Stomach (tissue), 9 donors: ENCODE measurements around the gene NUCB2. TPM values are rescaled to one million over a fixed set of nuclear protein-coding genes. Genes with fewer than 3 reads are reported as not detected.

Experiments
- DNase-seq, 2 donors: peaks; one replicate each; pipeline versions ENCODE4 v3.0.0 to v3.0.0-alpha.2; 2013 to 2019
- H3K27ac ChIP-seq, 5 donors: fragments of 200-600 bp in 4 of 5; sonication (generic) in 4 of 5; one replicate each; pipeline ENCODE4 v1.5.1; 2013 to 2019; ENCODE audit warnings: mild to moderate bottlenecking in 1 of 5, moderate library complexity in 1 of 5
- H3K27me3 ChIP-seq, 3 donors: fragments of 200-600 bp; sonication (generic); one replicate each; pipeline ENCODE4 v1.5.1; 2017 to 2019; ENCODE audit warnings: mixed run types in 1 of 3
- H3K36me3 ChIP-seq, 4 donors: fragments of 200-600 bp; sonication (generic); 1 replicate in 3 of 4; 2 replicates in 1 of 4; pipeline ENCODE4 v1.5.1; 2016 to 2019
- H3K4me1 ChIP-seq, 4 donors: fragments of 200-600 bp; sonication (generic); one replicate each; pipeline ENCODE4 v1.5.1; 2016 to 2019
- H3K4me3 ChIP-seq, 4 donors: fragments of 200-600 bp; sonication (generic) in 3 of 4; one replicate each; pipeline ENCODE4 v1.5.1; 2016 to 2019; ENCODE audit warnings: mild to moderate bottlenecking in 1 of 4
- H3K9me3 ChIP-seq, 4 donors: fragments of 200-600 bp; sonication (generic); one replicate each; pipeline ENCODE4 v1.5.1; 2016 to 2019
- EP300 ChIP-seq: sonication (generic); formaldehyde crosslinking; IDR thresholded peaks from one replicate; pipeline ENCODE4 v1.6.1; 2017; ENCODE audit warnings: antibody characterized with exemption
- POLR2A ChIP-seq, 4 donors: fragments of 450-650 bp; IDR thresholded peaks; one replicate each; pipeline ENCODE4 v1.6.1; 2016; ENCODE audit warnings: antibody characterized with exemption in 4 of 4, control low read depth in 2 of 4, mild to moderate bottlenecking in 1 of 4, moderate library complexity in 1 of 4
- POLR2AphosphoS5 ChIP-seq, 3 donors: sonication (generic); formaldehyde crosslinking; IDR thresholded peaks; one replicate each; pipeline ENCODE4 v1.6.1; 2016; ENCODE audit warnings: antibody characterized with exemption in 3 of 3
- WGBS, 5 donors: extraction: QIAGEN DNeasy Blood & Tissue Kit in 3 of 5; methylation state at CpG; one replicate each; pipeline versions ENCODE4 v1.1.5 to v1.1.7; 2013 to 2018; 5-methylcytosine and 5-hydroxymethylcytosine counted together
- intact Hi-C: fragments of 100-400 bp; cut with DNase I; formaldehyde crosslinking; loops from one replicate; pipeline ENCODE4 v1.15.1; 2023; ENCODE audit warnings: low total_unique reads
- polyA plus RNA-seq, 3 donors: library from polyadenylated mRNA; stranded (reverse); fragments of 200-250 nt; gene quantifications; one replicate each; pipeline ENCODE4 v1.2.3, GENCODE V29; 2013
- total RNA-seq, 5 donors: library from RNA; depleted of rRNA; stranded (reverse); fragments of >200 nt; gene quantifications; one replicate each; pipeline versions ENCODE4 v1.1.0 to v1.2.3, GENCODE V29; 2014 to 2016
- TF ChIP-seq, protein P1 (sequence below), 7 experiments: fragments of 450-650 bp in 4 of 7; fragments of 200-600 bp in 3 of 7; sonication (generic) in 3 of 7; IDR thresholded peaks; one replicate each; pipeline ENCODE4 v1.5.1; 2016 to 2019; ENCODE audit warnings: antibody characterized with exemption in 7 of 7, control low read depth in 2 of 7, mild to moderate bottlenecking in 1 of 7
- donor health status: healthy with polysubstance abuse.
- donor health status: Bipolar disorder and iron deficiency.
- donor health status: healthy.

The NUCB2 gene
- total and polyA plus RNA-seq, 8 donors, result 6.4 to 112 (median 51.4) TPM

- WGBS, 5 donors, result 19 to 50% (median 30%) methylated on average over 1 of the region's 1 CpG
- Histone ChIP-seq H3K4me3 (no peak overlapping the region), H3K4me1 (peaks cover 0 to 19% (median 6%) of the 10 kb centered on the region in 4 donors), H3K9me3 (no peaks in the 10 kb centered on the region), H3K27ac (no peak overlapping the region), H3K36me3 (peaks cover 0 to 35% (median 30%) of the 10 kb centered on the region in 4 donors), H3K27me3 (no peaks in the 10 kb centered on the region)
- no peak for DNase-seq
- no peak for TF ChIP-seq EP300
- intact Hi-C loops, result no loop called here
Observed at GRCh38 chr11:17293311-17293710, 16.8 kb downstream of the NUCB2 start.

GRCh38 chr11:17294033-17294432, 17.5 kb downstream of the NUCB2 start:
- no peak overlapping the region for H3K4me3 ChIP-seq
- H3K27me3 ChIP-seq, result no peaks in the 10 kb centered on the region
- peaks cover 0 to 19% (median 6%) of the 10 kb centered on the region in 4 donors for H3K4me1 ChIP-seq
- intact Hi-C loops, result no loop called here
- no peaks in the 10 kb centered on the region for H3K9me3 ChIP-seq
- no peak for TF ChIP-seq POLR2A (IDR thresholded peaks at IDR 0.05)
- TF ChIP-seq POLR2AphosphoS5 (IDR thresholded peaks at IDR 0.05), result no peak
- TF ChIP-seq, protein P1, sequence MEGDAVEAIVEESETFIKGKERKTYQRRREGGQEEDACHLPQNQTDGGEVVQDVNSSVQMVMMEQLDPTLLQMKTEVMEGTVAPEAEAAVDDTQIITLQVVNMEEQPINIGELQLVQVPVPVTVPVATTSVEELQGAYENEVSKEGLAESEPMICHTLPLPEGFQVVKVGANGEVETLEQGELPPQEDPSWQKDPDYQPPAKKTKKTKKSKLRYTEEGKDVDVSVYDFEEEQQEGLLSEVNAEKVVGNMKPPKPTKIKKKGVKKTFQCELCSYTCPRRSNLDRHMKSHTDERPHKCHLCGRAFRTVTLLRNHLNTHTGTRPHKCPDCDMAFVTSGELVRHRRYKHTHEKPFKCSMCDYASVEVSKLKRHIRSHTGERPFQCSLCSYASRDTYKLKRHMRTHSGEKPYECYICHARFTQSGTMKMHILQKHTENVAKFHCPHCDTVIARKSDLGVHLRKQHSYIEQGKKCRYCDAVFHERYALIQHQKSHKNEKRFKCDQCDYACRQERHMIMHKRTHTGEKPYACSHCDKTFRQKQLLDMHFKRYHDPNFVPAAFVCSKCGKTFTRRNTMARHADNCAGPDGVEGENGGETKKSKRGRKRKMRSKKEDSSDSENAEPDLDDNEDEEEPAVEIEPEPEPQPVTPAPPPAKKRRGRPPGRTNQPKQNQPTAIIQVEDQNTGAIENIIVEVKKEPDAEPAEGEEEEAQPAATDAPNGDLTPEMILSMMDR (IDR thresholded peaks at IDR 0.05), result no peak
- DNase-seq, result no peak
- no peak overlapping the region for H3K27ac ChIP-seq
- peaks cover 0 to 41% (median 34%) of the 10 kb centered on the region in 4 donors for H3K36me3 ChIP-seq

- WGBS, 5 donors, result 68 to 81% (median 72%) methylated on average over 6 of the region's 6 CpGs
- Histone ChIP-seq H3K27me3 (no peaks in the 10 kb centered on the region), H3K36me3 (peaks cover 0 to 64% (median 49%) of the 10 kb centered on the region in 4 donors), H3K4me1 (peaks cover 0 to 13% (median 0%) of the 10 kb centered on the region in 4 donors), H3K9me3 (no peaks in the 10 kb centered on the region), H3K27ac (no peak overlapping the region), H3K4me3 (no peak overlapping the region)
- no peak for TF ChIP-seq EP300
- TF ChIP-seq, protein P1 (IDR thresholded peaks at IDR 0.05), result no peak
- no peak for TF ChIP-seq POLR2AphosphoS5 (IDR thresholded peaks at IDR 0.05)
- no peak for TF ChIP-seq POLR2A (IDR thresholded peaks at IDR 0.05)
- intact Hi-C loops, result no loop called here
- no peak for DNase-seq
Observed at GRCh38 chr11:17296852-17297559, 20.5 kb downstream of the NUCB2 start.

GRCh38 chr11:17298302-17298701, 21.8 kb downstream of the NUCB2 start:
- WGBS, 5 donors, result 89 to 94% (median 93%) methylated on average over 5 of the region's 5 CpGs
- Histone ChIP-seq H3K36me3 (peaks cover 5 to 77% (median 62%) of the 10 kb centered on the region in 4 donors), H3K27me3 (no peaks in the 10 kb centered on the region), H3K9me3 (no peaks in the 10 kb centered on the region), H3K4me3 (no peak overlapping the region), H3K27ac (no peak overlapping the region), H3K4me1 (peaks cover 0 to 5% (median 0%) of the 10 kb centered on the region in 4 donors)
- DNase-seq, result no peak
- no peak for TF ChIP-seq EP300
- intact Hi-C loops, result no loop called here

DNA sequence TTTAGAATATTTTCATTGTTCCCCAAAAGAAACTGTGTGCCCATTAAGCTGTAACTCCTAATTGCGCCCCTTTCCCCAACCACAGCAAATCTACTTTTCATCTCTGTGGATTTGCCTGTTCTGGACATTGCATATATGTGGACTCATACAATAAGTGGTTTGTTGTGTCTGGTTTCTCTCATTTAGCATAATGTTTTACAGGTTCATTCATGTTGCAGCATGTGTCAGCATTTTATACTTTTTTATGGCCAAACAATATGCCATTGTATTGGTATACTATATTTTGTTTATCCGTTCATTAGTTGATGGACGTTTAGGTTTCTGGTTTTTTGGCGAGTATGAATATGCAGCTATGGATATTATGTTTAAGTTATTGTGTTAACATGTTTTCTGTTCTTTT, 23.8 kb downstream of the NUCB2 start:
- WGBS, 5 donors, result 85 to 96% (median 90%) methylated on average over 4 of the region's 4 CpGs
- no peak overlapping the region for H3K4me3 ChIP-seq
- no peak for DNase-seq
- intact Hi-C loops, result no loop called here
- H3K4me1 ChIP-seq, result no peaks in the 10 kb centered on the region
- no peak for TF ChIP-seq POLR2A (IDR thresholded peaks at IDR 0.05)
- TF ChIP-seq, protein P1 (IDR thresholded peaks at IDR 0.05), result no peak
- TF ChIP-seq POLR2AphosphoS5 (IDR thresholded peaks at IDR 0.05), result no peak
- no peak for TF ChIP-seq EP300
- peaks cover 5 to 97% (median 82%) of the 10 kb centered on the region in 4 donors for H3K36me3 ChIP-seq
- no peaks in the 10 kb centered on the region for H3K27me3 ChIP-seq
- no peaks in the 10 kb centered on the region for H3K9me3 ChIP-seq
- H3K27ac ChIP-seq, result no peak overlapping the region
